K562 (cell line): ENCODE results near the gene C6orf62. TPM values are rescaled to one million over a fixed set of nuclear protein-coding genes. Genes with fewer than 3 reads are reported as not detected.
A peak's percentile ranks its signal among the peaks of the same experiment; 100 is the strongest.

Experiments
- ETS2 ChIP-seq: IDR thresholded peaks from 2 replicates; pipeline ENCODE4 v1.6.1; 2016; ENCODE audit warnings: borderline replicate concordance, missing genetic modification characterization, mild to moderate bottlenecking, moderate library complexity, missing compliant biosample characterization; ENCODE audit not compliant: poor library complexity, severe bottlenecking
- ZNF354B ChIP-seq: fragments of 250-450 bp; sonication (Bioruptor Pico); IDR thresholded peaks from 2 replicates; pipeline ENCODE4 v1.4.0; 2020
- polyA plus RNA-seq, 8 experiments: library from polyadenylated mRNA; depleted of rRNA in 4 of 8; stranded (reverse) in 5 of 8; unstranded in 3 of 8; fragments of >200 nt; fragmentation: Nextera tagmentation in 2 of 8; fragmentation: Illumina TruSeq in 1 of 8; extraction: Ambion mirVana in 2 of 8; extraction: Trizol in 1 of 8; gene quantifications; 2 replicates each; pipeline versions ENCODE4 v1.2.1 to v1.2.3, GENCODE V29; 2011 to 2014; ENCODE audit warnings: inconsistent platforms in 1 of 8, missing spikeins in 1 of 8
- total RNA-seq, 7 experiments: library from RNA; depleted of rRNA in 6 of 7; stranded (reverse); fragments of >200 nt in 6 of 7; fragmentation: Illumina TruSeq in 2 of 7; extraction: Trizol in 2 of 7; gene quantifications; 2 replicates each; pipeline versions ENCODE4 v1.2.1 to v1.2.3, GENCODE V29; 2011 to 2021; ENCODE audit warnings: low replicate concordance in 1 of 7
- TF ChIP-seq, protein P1 (sequence below): fragments of 450-650 bp; IDR thresholded peaks from 2 replicates; pipeline ENCODE4 v1.6.1; 2018; ENCODE audit not compliant: partially characterized antibody
- TF ChIP-seq, protein P2 (sequence below): fragments of 450-650 bp; IDR thresholded peaks from 2 replicates; pipeline ENCODE4 v1.6.1; 2016; ENCODE audit warnings: low read depth, mild to moderate bottlenecking, moderate library complexity
- TF ChIP-seq, protein P3 (sequence below), 2 experiments: fragments of 450-650 bp in 1 of 2; sonication (generic) in 1 of 2; formaldehyde crosslinking in 1 of 2; IDR thresholded peaks; 2 replicates each; pipeline versions ENCODE4 v1.7.1 to v1.9.0; 2016 to 2022; ENCODE audit warnings: inconsistent platforms in 1 of 2, mild to moderate bottlenecking in 1 of 2, missing genetic modification reagents in 1 of 2
- TF ChIP-seq, protein P4 (sequence below): fragments of 450-650 bp; IDR thresholded peaks from 2 replicates; pipeline ENCODE4 v1.6.1; 2017; ENCODE audit warnings: antibody characterized with exemption, mild to moderate bottlenecking

C6orf62 gene
- total and polyA plus RNA-seq, 9 of the 15 experiments (the other 6 are each of a cell fraction or from before 2014, with no cell fraction given): 48.5 to 579 (median 111) TPM

DNA sequence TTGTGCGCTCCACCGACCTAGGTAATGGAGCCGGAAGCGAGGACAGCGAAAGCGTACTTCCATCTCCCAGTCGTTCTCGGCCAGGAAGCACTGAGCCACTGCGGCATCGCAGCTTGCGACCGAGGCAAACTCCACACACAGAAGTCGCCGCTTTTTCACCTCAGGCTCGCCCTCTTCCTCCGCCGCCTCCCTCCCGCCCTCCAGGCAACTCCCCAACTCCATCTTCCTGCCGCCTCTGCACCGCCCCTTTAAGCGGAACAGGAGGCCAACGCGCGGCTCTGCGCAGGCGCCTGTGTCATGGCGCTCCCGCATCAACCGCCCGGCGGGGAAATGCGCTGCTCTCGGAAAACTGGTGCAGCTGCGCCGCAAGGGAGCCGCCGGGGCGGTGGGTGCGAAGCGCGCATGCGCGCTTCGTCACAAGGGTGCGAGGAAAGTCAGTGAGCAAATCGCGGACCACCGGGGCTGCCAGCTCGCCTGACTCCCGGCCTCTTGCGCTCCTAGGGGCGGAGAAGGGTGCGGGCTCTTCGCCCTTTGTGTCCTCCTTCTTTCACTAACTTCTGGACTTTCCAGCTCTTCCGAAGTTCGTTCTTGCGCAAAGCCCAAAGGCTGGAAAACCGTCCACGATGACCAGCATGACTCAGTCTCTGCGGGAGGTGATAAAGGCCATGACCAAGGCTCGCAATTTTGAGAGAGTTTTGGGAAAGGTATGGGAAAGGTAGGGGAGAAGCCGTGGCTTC is 52.1 kb downstream of the C6orf62 start, which contains the start of the genes ACOT13 and TDP2 (continued):
- TF ChIP-seq, protein P1, sequence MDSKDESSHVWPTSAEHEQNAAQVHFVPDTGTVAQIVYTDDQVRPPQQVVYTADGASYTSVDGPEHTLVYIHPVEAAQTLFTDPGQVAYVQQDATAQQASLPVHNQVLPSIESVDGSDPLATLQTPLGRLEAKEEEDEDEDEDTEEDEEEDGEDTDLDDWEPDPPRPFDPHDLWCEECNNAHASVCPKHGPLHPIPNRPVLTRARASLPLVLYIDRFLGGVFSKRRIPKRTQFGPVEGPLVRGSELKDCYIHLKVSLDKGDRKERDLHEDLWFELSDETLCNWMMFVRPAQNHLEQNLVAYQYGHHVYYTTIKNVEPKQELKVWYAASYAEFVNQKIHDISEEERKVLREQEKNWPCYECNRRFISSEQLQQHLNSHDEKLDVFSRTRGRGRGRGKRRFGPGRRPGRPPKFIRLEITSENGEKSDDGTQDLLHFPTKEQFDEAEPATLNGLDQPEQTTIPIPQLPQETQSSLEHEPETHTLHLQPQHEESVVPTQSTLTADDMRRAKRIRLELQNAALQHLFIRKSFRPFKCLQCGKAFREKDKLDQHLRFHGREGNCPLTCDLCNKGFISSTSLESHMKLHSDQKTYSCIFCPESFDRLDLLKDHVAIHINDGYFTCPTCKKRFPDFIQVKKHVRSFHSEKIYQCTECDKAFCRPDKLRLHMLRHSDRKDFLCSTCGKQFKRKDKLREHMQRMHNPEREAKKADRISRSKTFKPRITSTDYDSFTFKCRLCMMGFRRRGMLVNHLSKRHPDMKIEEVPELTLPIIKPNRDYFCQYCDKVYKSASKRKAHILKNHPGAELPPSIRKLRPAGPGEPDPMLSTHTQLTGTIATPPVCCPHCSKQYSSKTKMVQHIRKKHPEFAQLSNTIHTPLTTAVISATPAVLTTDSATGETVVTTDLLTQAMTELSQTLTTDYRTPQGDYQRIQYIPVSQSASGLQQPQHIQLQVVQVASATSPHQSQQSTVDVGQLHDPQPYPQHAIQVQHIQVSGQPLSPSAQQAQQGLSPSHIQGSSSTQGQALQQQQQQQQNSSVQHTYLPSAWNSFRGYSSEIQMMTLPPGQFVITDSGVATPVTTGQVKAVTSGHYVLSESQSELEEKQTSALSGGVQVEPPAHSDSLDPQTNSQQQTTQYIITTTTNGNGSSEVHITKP: no peak
- TF ChIP-seq, protein P2, sequence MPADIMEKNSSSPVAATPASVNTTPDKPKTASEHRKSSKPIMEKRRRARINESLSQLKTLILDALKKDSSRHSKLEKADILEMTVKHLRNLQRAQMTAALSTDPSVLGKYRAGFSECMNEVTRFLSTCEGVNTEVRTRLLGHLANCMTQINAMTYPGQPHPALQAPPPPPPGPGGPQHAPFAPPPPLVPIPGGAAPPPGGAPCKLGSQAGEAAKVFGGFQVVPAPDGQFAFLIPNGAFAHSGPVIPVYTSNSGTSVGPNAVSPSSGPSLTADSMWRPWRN: no peak
- TF ChIP-seq ZNF354B (CRISPR knock-in tag) (no peak), ETS2 (tag) (no peak)
- TF ChIP-seq, protein P3, sequence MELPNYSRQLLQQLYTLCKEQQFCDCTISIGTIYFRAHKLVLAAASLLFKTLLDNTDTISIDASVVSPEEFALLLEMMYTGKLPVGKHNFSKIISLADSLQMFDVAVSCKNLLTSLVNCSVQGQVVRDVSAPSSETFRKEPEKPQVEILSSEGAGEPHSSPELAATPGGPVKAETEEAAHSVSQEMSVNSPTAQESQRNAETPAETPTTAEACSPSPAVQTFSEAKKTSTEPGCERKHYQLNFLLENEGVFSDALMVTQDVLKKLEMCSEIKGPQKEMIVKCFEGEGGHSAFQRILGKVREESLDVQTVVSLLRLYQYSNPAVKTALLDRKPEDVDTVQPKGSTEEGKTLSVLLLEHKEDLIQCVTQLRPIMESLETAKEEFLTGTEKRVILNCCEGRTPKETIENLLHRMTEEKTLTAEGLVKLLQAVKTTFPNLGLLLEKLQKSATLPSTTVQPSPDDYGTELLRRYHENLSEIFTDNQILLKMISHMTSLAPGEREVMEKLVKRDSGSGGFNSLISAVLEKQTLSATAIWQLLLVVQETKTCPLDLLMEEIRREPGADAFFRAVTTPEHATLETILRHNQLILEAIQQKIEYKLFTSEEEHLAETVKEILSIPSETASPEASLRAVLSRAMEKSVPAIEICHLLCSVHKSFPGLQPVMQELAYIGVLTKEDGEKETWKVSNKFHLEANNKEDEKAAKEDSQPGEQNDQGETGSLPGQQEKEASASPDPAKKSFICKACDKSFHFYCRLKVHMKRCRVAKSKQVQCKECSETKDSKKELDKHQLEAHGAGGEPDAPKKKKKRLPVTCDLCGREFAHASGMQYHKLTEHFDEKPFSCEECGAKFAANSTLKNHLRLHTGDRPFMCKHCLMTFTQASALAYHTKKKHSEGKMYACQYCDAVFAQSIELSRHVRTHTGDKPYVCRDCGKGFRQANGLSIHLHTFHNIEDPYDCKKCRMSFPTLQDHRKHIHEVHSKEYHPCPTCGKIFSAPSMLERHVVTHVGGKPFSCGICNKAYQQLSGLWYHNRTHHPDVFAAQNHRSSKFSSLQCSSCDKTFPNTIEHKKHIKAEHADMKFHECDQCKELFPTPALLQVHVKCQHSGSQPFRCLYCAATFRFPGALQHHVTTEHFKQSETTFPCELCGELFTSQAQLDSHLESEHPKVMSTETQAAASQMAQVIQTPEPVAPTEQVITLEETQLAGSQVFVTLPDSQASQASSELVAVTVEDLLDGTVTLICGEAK (IDR thresholded peaks at IDR 0.05): peak; percentile 95
- TF ChIP-seq, protein P3 (CRISPR knock-in tag; IDR thresholded peaks at IDR 0.05): no peak
- TF ChIP-seq, protein P4, sequence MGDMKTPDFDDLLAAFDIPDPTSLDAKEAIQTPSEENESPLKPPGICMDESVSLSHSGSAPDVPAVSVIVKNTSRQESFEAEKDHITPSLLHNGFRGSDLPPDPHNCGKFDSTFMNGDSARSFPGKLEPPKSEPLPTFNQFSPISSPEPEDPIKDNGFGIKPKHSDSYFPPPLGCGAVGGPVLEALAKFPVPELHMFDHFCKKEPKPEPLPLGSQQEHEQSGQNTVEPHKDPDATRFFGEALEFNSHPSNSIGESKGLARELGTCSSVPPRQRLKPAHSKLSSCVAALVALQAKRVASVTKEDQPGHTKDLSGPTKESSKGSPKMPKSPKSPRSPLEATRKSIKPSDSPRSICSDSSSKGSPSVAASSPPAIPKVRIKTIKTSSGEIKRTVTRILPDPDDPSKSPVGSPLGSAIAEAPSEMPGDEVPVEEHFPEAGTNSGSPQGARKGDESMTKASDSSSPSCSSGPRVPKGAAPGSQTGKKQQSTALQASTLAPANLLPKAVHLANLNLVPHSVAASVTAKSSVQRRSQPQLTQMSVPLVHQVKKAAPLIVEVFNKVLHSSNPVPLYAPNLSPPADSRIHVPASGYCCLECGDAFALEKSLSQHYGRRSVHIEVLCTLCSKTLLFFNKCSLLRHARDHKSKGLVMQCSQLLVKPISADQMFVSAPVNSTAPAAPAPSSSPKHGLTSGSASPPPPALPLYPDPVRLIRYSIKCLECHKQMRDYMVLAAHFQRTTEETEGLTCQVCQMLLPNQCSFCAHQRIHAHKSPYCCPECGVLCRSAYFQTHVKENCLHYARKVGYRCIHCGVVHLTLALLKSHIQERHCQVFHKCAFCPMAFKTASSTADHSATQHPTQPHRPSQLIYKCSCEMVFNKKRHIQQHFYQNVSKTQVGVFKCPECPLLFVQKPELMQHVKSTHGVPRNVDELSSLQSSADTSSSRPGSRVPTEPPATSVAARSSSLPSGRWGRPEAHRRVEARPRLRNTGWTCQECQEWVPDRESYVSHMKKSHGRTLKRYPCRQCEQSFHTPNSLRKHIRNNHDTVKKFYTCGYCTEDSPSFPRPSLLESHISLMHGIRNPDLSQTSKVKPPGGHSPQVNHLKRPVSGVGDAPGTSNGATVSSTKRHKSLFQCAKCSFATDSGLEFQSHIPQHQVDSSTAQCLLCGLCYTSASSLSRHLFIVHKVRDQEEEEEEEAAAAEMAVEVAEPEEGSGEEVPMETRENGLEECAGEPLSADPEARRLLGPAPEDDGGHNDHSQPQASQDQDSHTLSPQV: peak; percentile 40; the same call in 1 of the 2 replicates
